GM19240 (cell line): Measurements from ENCODE around the gene CD79B.

Source experiments
- DNase-seq: peaks from one replicate; pipeline ENCODE4 v3.0.0; 2011; ENCODE audit warnings: low spot score; ENCODE audit not compliant: insufficient read length

Gene CD79B

DNA sequence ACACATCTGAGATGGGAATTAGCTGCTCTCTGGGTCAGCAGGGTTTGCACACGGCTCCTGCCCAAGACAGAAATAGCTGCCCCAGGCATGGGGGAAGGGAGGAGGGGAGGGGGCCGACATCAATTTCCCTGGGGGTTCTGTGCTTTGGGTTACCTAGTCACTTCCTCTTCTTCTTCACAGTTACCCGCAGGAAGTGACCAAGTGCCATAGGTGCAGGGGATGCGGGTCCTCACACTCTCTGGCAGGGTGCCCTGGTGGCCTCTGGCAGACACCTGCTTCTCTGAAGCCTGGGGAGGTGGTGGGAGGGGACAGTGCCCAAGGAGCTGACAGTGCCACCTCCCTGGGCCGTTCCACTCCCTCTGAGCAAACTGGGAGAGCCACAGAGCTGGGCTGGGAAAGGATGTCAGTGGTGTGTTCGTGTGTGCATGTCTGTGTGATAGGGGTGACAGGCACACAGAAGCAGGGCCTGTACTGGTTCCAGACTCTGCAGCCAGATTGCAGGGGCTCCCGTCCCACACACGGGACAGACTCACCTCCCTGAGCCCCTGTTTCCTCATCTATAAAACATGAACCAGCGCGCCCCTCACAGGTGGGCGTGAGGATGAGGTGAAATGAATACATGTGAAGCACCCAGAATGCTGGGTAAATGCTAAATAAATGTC is 22.4 kb upstream of the CD79B start:
- DNase-seq = peak; percentile 22

- peak; percentile 40 for DNase-seq
These were observed 19.1 kb upstream of the CD79B start for GRCh38 chr17:63950940-63951907.

- no peak for DNase-seq
These were observed 17.6 kb upstream of the CD79B start for GRCh38 chr17:63949576-63950250.

DNA sequence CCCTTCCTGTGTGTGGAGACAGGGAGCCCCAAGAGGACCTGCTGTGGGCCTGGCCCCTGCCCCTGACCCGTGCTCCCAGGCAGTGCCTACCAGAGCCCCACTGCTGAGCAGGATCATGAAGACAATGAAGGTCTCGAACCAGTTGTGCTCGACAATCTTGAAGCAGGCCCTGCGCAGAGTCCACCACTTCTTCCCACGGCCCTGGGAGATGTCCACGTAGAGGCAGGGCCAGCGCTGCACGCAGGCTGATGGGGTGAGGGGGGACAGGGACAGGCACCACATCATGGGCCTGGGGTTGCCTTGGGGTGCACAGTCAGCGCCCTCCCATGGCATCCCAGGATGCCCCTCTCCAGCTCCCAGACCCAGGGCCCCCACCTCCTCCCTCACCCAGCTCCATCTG is 16.4 kb upstream of the CD79B start:
- no peak for DNase-seq

- DNase-seq = no peak
These were observed 15.7 kb upstream of the CD79B start for GRCh38 chr17:63947711-63948330.

DNA sequence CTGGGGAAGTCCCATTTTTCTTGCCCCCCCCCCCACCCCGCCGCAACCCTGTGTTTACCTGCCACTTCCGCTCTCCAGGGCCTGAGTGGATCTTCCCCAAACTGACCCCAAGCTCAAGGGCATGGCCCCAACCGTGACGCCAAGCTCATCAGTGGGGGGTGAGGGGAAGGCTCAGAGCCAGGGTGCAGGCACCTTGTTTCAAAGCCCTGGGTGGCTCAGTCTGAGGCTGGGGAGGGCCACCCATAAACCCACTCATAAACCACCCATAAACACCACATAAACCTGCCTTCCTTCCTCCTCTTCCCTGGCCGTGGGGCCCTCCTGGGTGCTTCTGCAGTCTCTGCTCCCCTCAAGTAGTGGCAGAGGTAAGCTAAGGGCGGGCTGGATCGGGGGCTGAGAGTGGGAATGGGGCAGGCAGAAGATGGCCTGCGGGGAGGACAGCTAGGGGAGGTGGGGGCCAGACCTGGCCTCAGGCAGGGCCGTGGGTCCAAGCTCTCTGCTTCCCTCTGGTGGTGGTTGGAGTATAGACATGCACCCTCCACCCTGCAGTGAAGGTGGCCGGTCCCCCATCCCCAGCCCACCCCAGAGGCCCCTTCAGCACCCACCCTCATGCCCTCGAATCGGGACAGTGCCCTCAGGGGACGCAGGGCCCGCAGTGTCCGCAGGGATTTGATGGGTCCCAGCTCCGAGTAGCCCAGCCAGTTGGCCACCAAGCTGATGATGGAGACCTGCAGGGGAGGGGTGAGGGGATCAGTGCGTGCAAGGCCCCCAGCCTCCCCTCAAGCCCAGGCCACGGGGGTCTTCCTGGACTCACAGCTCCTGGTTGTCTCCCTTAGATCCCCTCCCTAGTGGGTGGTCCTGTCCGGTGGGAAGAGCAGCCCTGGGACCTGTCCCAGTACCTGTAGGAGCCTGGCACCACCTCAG is 14.6 kb upstream of the CD79B start:
- DNase-seq = peak; percentile 96

- DNase-seq = no peak
These were observed 13.8 kb upstream of the CD79B start for GRCh38 chr17:63945784-63946439.

DNA sequence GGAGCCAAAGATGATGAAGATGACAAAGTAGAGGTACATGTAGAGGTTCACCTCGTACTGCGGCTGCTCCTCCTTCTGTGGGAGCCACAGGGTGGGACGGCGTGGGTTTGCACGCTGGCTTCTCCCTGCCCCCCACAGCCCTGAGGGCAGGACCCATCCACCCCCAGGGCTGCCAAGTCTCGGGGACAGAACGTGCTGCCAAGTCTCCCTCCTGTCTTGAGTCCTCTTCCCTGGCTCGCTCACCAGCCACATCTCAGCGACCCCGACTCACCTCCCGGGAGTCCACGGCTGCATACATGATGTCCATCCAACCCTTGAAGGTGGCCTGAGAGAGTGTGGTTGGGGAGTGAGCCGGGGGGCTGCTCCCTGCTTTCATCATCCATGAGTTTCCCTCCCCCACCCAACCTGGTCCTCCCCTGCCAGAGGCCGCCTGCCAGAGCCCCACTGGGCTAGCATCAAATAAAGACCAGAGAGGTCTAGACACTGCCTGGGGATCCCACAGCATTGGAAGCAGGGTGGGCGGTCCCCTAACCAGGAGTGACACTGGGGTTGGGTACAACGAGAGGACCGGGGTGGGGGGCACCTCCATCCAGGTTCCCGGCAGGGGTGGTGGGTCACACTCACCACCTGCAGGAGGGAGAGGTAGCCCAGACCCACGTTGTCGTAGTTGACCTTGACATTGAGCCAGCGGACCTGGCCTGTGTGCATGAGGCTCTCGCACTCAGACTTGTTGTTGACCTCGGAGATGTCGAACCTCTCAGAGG is 12.8 kb upstream of the CD79B start:
- no peak for DNase-seq

- no peak for DNase-seq
These were observed 11.6 kb upstream of the CD79B start for GRCh38 chr17:63943745-63944144.

GRCh38 chr17:63942309-63942985 is 10.3 kb upstream of the CD79B start:
- no peak for DNase-seq

DNA sequence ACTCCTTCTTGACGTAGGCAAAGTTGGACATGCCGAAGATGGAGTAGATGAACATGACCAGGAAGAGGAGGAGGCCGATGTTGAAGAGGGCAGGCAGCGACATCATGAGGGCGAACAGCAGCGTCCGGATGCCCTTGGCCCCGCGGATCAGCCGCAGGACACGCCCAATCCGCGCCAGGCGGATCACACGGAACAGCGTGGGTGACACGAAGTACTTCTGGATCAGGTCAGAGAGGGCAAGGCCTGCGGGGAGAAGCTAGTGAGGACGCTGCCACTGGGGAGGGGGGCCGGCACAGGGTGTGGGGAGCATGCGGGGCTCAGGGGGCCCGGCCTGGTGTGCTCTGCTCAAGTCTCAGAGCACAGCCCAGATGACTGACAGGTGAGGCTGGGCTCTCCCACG is 9.6 kb upstream of the CD79B start:
- DNase-seq = no peak

DNA sequence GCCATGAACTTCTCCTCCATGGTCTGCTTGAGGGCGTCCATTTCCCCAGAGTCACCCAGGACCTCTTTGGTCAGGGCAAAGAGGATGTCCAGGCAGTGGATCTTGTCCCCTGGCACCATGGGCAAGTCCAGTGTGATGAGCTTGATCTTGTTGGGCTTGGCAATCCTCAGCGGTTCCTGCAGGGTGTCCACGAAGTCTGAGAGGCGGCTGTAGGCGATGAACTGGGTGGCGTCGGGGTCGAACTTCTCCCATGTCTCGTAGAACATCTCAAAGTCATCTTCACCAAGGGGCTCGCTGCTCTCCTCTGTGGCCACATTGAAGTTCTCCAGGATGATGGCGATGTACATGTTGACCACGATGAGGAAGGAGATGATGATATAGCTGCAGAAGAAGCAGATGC is 9.0 kb upstream of the CD79B start:
- DNase-seq = no peak

GRCh38 chr17:63940584-63940983 is 8.5 kb upstream of the CD79B start:
- DNase-seq = no peak

- no peak for DNase-seq
These were observed 7.8 kb upstream of the CD79B start for GRCh38 chr17:63939884-63940283.

GRCh38 chr17:63939401-63939800 is 7.3 kb upstream of the CD79B start:
- no peak for DNase-seq

DNA sequence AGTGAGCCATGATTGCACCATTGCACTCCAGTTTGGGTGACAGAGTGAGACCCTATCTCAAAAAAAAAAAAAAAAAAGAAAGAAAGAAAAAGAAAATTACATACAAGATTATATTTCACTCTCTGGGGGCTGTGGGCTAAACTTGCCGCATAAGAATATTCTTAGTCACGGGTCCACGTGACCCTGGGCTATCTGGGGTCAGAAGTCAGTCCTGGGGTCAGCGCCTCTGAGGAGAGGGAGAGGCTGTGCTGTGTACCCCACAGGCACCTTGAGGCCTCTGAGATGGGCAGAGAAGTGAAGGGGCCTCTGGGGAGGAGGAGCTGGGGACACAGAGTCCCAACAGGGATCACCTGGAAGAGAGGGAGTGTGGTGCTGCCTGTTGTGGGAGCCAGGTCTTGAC is 5.8 kb upstream of the CD79B start:
- DNase-seq = no peak

DNA sequence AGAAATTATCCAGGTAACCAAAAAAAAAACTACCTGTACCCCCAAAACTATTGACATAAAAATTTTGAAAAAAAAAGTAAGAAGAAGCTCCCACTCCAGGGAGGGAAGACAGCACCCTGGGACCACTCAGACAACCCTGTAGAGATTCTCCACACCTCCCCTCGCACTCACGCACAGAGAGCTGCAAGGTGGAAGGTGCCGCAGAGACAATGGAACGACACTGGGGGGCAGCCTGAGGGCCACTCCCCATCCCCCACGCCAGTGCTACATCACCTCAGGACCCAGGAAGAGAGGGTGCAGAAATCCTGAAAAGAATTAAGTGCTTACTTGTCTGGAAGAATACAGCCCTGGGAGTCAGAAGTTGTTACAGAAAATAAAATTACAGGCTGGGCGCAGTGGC is 5.2 kb upstream of the CD79B start:
- DNase-seq = no peak

- no peak for DNase-seq
These were observed 2.3 kb upstream of the CD79B start for GRCh38 chr17:63934183-63935112.
